Stimulated activated CD4-positive, alpha-beta T cell treated with anti-CD3 and anti-CD28 coated beads, Interleukin-1b, Interleukin-23, amount 100 ng/mL, for 4 hours (primary cell): ENCODE results near the gene SCAF1.
A peak's percentile ranks its signal among the peaks of the same experiment; 100 is the strongest.
"Not testable (repeated sequence)": the region's sequence is repeated elsewhere in the genome, so short reads cannot be mapped to it uniquely, and the experiment has no call there.

ENCODE experiments used
- DNase-seq, 2 donors: peaks; one replicate each; pipeline ENCODE4 v3.0.0-alpha.2; 2020; ENCODE audit warnings: low read depth in 2 of 2

The SCAF1 gene

DNA sequence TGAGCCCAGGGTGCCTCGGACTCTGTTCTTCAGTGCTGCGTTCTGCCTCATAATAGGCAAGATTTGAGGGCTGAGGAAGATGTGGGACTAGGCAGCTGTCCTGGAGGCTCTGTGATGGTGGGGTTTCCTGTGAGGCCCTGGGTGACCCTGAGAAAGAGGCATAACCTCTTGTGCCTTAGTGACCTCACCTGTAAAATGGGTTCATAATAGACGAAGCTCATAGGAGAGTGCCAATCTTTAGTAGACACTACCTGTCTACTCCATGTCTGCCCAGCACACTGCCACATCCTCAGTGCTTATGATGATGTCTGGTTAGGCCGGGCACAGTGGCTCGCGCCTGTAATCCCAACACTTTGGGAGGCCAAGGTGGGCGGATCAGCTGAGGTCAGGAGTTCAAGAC, 25.5 kb upstream of the SCAF1 start:
- no peak for DNase-seq

- DNase-seq = no peak
These were observed 25.1 kb upstream of the SCAF1 start for GRCh38 chr19:49616945-49617344.

DNA sequence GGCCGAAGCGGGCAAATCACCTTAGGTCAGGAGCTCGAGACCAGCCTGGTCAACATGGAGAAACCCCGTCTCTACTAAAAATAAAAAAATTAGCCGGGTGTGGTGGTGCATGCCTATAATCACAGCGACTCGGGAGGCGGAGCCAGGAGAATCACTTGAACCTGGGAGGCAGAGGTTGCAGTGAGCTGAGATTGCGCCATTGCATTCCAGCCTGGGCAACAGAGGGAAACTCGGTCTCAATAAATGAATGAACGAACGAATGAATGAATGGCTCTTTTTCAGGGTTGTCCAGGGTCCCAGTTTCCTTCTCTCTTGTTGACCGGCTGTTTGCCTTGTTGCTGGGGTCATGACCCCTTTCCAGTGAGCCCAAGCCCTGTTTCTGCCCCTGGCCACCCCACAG, 24.1 kb upstream of the SCAF1 start:
- DNase-seq = not testable (repeated sequence)

- DNase-seq = no peak
These were observed 16.8 kb upstream of the SCAF1 start for GRCh38 chr19:49624967-49625910.

DNA sequence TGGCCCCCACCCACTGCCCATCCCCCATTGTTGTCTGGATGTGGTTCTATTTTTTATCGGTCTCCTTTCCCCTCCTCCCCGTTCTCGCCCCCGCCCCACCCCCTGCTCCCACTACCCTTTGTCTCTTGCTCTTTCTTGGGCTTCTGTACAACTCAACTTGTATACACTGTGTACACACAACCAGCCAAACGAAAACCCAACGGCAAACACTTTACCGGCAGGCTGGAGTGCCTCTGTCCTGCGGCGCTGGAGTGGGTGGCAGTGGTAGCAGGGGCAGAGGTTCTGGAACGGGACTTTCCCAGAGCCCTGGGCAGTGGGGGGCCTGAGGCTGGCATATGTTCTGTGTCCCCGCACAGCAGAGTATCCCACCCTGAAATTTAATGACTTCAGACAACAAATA, 15.8 kb upstream of the SCAF1 start:
- DNase-seq = no peak

DNA sequence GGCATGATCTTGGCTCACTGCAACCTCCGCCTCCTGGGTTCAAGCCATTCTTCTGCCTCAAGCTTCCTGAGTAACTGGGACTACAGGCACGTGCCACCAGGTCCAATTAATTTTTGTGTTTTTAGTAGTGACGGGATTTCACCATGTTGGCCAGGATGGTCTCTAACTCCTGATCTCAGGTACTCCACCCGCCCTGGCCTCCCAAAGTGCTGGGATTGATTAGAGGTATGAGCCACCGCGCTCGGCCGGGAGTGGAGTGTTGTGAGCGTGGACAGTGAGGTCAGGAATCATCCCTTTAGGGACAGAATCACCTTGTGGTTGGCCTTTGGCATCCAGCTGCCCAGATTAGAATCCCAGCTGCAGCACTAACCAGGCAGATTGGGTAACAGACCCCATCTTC, 12.3 kb upstream of the SCAF1 start:
- DNase-seq = no peak

- DNase-seq = no peak
These were observed 10.9 kb upstream of the SCAF1 start for GRCh38 chr19:49631014-49631588.

DNA sequence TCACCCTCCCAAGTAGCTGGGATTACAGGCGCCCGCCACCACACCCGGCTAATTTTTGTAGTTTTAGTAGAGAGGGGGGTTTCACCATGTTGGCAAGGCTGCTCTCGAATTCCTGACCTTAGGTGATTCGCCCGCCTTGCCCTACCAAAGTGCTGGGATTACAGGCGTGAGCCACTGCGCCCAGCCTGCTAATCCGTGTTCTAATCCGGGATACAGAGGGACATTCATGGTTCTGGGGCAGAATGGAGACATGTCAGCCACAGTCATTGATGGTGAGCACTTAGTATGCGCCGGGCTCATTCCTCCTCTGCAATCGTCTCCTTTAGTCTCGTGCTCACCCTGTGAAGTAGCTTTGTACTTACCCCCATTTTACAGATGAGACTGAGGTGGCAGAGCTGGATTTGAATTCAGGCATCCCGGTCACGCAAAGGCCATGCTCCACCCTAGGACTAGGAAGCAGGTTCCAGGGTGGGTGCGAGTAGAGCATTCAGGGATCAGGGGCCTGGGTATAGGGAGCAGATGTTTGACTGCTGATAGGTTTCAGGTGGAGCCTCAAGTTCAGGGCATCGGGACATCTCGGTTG, 10.3 kb upstream of the SCAF1 start:
- DNase-seq = no peak

DNA sequence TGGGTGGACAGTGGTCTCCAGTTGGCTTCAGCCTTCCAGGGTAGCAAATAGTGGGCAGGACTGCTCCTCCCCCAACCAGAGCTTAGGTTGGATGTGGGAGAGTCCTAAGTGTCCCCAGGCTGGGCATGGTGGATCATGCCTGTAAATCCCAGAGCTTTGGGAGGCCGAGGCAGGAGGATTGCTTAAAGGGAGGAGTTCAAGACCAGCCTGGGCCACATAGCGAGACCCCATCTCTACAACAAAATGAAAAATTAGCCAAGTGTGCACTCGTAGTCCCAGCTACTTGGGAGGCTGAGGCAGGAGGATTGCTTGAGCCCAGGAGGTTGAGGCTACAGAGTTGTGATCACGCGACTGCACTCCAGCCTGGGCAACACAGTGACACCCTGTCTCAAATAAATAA, 9.4 kb upstream of the SCAF1 start:
- no peak for DNase-seq

DNA sequence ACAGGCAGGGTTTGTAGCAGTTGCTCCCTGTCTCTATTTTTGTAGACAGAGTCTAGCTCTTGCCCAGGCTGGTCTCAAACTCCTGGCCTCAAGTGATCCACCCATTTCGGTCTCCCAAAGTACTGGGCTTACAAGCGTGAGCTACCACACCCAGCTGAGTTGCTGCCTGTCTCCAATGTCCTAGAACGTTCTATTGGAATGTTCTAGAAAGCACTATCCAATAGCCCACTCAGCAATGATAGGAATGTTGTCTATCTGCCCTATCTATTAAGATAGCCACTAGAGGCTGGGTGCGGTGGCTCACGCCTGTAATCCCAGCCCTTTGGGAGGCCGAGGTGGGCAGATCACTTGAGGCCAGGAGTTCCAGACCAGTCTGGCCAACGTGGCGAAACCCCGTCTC, 8.7 kb upstream of the SCAF1 start:
- DNase-seq = not testable (repeated sequence)

- DNase-seq = no peak
These were observed 6.3 kb upstream of the SCAF1 start for GRCh38 chr19:49635530-49636232.

DNA sequence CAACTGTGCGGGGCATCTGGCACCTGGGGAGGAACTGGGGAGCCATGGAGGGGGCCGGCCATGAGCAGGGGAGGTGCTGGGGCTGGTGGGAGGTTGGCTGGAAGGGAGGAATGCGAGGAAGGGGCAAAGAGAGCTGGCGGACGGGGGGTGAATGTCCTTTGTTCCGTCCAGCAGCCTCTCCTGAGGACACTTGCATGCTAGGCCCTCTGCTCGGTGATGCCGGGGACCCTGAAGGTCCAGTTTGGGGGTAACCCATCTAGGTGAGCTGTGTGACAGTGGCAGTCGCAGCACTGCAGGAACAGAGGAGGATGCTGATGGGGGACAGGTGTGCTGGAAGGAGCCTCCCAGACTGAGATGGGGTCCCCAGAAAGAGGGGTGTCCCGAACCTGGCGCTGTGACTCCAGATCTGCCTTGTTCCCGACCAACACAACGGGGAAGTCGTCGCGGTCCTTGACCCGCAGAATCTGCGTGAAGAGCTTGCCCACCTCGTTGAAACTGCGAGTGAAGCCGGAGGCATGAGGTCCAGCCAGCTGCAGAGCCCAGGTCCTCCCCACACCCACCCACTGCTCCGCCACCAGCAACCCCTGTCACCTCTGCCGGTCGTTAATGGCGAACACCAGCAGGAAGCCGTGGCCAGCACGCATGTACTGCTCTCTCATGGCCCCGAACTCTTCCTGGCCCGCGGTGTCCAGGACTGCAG, 5.6 kb upstream of the SCAF1 start:
- DNase-seq = no peak

DNA sequence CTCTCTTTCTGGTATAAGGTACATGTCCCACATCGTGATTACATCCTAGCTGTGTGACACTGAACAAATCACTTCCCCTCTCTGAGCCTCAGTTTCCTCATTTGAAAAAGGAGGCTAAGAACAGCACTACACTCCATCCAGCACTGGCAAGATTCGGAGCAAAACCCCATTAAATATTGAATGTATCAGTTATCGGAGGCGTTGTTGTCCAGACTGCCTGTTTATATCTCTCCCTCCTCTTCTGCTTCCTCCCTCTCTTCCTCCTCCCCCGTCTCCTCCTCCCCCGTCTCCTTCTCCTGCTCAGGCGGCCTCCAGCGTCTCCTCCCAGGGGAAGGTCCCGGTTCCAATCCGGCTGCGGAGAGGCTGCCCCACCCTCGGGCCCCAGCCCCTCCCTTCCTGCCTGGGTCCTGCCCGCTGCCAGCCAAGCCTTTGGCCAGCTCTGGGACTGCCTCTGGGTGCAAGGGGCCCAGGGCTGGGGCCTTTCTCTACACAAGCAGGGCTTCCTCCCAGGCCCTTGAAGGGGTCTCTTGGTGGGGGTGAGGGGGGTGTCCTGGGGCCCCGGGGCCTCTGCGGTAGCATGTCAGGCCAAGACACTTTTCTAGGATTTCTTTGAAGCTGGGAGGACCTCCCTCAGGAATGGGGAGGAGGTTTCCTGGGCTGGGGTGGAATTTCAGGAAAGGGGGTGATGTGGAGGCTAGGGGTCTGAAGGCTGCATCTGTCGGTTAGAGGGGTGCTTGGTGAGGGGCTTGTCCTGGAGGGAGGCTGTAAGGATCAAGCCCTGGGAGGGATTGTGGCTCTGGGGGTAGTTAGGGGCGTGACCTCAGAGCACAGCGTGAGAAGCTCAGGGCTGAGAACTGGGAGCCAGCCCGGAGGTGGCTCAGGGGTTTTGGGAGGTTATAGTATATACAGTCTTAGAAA, 3.9 kb upstream of the SCAF1 start:
- no peak for DNase-seq

DNA sequence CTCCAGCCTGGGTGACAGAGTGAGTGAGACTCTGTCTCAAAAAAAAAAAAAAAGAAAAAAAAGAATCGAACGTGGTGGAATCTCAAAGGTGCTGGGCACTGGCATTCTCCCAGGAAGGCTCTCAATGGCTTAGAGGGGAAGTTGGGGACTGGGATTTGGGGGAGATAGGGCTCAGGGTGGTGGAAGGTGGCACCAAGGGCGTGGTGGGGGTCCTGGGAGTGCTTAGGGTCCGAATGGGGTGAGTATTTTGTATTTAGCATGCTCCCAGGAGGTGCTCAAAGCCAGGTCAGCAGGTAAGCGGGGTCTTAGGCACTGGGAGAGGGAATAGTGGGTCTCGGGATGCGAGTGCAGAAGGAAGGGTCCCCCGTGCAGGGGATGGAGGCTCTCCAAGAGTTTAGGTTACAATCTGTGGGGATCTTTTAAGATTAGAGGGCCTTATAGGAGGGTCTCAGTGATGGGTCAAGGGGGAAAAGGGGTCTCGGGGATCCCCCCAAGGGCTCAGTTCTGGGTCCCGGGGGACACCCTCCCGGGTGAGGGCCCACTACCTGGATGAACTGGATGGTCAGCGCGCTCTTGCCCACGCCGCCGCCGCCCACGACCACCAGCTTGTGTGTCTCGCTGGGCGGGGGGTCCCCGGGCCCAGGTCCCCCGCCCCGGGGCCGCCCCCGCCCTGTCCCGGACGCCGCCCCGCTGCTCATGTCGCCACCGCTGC, 2.5 kb upstream of the SCAF1 start:
- DNase-seq = no peak

DNA sequence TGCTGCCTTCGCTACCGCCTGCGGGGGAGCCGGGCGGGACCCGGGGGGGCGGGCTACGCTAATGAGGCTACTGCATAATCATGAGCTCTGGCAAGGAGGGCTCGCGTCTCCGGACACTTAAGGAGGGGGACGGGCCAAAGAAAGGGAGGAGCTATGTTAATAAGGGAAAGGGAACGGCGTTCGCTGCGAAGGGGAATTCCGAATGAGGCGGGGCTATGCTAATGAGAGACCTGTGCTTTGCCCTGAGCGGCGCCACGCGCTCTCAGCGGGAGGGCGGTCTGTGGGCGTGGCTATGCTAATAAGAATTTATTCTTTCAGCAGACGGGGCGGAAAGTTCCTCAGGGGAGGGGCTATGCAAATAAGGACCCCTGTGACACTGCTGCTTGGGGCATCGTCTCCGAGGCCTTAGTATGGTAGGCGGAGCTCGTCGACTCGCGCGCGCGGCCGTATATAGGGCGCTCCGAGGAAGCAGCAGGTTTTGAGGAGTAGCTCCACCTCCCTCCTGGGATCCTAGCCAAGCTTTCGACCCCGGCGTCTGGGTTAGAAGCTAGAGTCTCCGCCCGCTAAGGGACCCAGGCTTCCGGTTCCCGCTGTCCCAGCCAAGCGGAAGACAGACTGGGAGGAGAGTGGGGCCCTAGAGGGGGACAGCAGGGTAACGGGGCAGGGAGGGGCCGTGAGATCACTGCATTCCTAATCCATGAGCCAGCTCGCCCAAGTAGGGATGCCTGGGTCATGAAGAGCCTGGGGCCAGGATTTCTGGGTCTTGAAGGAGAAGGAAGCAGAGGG, 1.7 kb upstream of the SCAF1 start, which contains the start of gene RRAS:
Gene RRAS (minus strand): TSS at position 31 of the 786 bp plus-strand sequence. CDS start 45 bp downstream, outside the sequence.
- peak; percentile 99 to 100 for DNase-seq

GRCh38 chr19:49642492-49643035, 555 bp downstream of the SCAF1 start:
- DNase-seq = no peak

DNA sequence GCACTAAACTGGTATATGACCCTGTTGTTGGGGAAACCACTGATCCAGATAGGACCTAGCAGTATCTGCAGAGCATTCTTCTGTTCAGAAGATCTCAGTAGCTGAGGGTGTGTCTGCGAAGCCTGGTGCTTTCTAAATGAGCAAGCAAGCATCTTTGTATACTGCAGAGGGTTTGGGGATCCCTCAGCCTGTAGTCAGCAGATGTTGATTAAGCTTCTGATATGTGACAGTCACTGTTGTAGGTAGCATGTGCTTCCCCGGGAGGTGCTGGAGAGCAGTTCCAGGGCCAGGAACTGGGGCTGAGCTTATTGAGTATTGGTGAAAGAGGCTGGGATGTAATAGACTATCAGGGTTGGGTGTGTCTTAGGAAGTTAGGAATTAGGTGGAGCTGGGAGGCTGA, 1.5 kb downstream of the SCAF1 start:
- DNase-seq = no peak

- DNase-seq = no peak
These were observed 3.6 kb downstream of the SCAF1 start for GRCh38 chr19:49645592-49645991.

DNA sequence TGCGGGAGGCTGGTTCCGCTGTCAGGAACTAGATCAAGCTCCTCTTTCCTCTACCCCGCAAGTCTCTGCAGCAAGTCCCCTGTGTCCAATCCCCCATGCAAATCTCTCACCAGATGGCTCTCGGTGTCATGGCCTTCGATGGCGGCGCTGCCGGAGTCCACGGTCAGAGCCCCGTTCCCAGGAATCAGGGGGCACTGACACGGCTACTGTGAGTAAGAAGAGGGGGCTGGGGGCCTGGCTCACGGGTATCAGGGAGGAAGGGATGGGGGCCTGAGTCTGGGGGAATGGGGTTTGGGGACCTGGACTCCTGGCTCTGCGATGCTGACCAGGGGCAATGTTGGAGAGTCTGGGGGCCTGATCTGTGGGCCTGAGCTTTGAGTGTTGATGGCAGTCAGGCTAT, 4.0 kb downstream of the SCAF1 start:
- no peak for DNase-seq
